ENCODE results near the gene TMEM131L.
"Not testable (repeated sequence)": the region's sequence is repeated elsewhere in the genome, so short reads cannot be mapped to it uniquely, and the experiment has no call there.

Gene TMEM131L

DNA sequence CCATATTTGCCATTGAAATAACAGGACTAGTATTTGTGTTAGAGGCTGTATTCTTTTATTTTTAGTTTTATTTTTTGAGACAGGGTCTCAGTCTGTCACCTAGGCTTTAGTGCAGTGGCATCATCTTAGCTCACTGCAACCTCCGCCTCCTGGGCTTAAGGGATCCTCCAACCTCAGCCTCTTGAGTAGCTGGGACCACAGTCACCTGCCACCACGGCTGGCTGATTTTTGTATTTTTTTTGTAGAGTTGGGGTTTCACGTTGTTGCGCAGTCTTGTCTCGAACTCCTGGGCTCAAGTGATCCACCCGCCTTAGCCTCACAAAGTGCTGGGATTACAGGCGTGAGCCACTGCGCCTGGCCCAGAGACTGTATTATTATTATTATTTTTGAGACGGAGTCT is 15.3 kb downstream of the TMEM131L start:
- no peak for DNase-seq

DNA sequence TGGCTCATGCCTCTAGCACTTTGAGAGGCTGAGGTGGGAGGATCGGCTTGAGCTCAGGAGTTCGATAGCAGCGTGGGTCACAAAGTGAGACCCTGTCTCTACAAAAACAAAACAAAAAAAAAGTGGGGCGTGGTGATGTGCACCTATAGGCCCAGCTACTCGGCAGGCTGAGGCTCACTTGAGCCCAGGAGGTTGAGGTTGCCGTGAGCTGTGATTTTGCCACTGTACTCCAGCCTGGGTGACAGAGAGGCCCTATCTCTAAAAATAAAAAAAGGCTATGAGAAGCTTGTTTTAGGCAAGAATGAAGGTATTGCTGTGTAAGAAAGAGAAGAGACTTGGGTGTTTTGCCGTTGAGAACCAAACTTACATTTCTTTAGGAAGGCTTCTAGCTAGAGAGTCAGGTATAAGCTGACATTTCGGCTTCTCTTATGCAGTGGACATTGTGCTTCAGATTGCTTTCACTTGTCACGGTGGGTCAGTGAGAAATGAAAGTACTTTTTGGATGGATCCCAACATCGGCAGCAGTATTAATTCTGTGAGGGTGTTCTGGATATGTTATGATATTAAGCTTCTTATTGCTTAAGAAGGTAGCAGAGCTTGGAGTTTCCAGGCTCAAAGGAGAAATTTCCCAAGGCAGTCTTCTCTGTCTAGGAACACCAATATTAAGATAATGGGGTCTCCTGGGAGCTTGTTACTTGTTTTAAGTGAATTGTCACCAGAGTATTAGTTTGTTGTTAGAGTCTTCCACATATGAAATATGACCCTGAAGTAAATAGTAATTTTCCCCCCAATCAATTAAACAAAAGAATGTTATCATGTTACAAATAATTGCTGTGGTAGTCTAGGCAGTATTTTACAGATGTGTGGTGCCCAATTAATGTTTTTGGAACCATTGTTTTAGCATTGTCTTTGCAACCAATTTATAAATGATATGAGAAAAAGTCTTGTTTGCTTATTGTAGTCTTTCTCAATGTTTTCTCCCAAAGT is 17.6 kb downstream of the TMEM131L start:
- no peak for DNase-seq

DNA sequence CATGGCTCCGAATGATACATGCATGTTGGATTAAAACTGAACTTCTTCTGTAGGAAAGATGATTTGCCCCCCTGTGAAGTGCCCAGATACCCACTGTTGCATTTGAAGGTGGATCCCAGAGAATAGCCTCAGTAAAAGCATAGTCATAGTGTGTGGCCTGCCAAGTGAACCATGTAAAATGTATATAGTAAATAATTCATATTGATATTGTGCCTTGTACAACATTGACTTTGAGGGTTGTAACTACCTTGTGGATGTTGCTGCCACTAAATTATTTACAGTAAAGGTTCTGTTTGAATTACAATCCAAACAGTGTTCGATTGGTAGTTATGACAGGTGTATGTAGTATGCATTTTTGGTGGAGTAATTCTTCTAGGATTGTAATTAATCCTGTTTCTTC is 19.2 kb downstream of the TMEM131L start:
- no peak for DNase-seq

DNA sequence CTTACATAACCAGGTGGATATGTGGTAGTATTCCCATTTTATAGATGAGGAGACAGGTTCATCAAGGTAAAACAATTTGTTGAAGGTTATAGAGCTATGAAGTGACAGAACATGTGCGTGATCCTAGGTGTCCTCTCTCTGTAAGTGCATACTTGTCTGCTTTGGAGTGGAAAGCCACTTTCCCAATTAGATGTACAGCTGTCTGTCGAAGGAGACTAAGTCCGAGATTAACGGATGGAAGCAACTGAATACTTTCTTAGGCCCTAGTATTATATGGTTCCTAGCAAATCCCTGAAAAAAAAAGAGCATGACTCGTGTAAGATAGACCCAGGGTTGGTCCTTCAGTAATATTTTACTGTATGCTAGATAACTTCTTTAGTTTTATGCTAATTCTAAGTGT is 19.7 kb downstream of the TMEM131L start:
- no peak for DNase-seq

DNA sequence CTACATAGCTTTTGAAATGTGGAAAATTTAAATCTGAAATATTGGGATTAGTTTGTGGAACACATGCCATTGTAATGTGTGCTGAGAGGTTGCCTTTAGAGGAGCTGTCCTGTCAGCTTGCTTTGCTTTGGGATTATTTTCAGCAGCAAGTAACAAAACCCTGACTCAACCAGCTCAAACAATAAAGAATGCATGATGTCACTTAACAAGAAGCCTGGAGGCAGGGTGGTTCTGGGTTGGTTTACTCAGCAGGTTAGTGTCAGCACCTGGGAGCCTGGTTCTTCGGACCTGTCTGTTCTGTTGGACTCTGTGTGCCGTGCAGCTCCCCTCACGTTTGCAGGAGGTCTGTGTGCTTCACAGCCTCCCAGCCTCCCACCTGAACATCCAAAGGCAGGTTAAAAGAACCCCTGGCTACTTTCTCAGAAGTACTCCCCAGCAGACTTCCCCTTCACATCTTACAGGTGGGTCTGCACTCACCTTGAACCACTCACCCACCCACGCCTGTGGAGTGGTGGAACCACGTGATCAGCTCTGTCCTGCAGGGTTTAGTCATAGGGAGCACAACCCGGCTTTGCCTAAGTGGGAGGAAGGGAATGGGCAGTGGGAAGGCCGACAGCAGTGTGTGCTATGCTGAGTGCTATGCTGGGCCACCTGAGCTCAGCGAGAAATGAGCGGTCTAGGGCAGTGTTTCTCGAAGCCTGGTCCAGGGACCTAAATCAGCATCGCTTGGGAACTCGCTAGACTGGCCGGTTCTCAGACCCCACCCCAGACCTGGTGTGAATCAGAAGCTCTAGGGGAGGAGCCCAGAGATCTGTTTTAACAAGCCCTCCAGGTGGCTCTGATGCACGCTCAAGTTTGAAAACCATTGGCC is 20.4 kb downstream of the TMEM131L start:
- DNase-seq = no peak

DNA sequence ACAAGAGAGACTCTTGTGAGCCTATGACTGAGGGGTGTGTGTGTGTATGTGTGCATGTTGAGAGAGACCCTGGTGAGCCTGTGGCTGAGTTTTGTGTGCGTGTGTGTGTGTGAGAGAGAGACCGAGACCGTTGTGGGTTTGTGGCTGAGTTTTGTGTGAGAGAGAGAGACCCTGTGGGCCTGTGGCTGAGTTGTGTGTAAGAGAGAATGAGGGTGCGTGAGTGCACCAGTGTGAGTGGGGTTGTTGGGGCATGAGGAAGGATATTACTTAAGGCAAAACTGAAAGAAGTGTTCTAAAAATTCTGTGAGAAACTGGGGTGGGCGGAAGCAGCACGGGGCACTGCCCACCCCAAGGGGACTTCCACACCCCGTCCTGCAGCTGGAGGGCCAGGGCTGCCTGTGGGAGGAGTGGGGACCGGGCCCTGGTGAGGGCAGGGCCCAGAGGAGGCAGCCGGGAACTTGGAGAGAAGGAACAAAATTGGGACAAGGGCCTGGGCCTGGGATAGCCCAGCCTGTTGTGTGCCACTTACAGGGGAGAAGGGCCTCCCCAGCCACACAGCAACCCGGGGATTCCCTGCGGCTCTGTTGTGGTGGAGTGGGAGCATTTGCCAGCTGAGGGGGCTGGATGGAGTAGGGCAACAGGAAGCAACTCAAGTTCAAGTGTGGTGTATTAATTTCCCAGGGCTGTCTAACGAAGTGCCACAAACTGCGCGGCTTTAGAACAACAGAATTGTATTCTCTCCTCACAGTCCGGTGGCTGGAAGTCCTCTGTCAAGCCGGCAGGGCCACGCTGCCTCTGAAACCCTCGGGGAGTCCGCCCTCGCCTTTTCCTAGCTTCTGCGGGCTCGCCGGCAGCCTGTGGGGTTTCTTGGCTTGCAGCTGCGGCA is 22.1 kb downstream of the TMEM131L start:
- peak; percentile 61 for DNase-seq

DNA sequence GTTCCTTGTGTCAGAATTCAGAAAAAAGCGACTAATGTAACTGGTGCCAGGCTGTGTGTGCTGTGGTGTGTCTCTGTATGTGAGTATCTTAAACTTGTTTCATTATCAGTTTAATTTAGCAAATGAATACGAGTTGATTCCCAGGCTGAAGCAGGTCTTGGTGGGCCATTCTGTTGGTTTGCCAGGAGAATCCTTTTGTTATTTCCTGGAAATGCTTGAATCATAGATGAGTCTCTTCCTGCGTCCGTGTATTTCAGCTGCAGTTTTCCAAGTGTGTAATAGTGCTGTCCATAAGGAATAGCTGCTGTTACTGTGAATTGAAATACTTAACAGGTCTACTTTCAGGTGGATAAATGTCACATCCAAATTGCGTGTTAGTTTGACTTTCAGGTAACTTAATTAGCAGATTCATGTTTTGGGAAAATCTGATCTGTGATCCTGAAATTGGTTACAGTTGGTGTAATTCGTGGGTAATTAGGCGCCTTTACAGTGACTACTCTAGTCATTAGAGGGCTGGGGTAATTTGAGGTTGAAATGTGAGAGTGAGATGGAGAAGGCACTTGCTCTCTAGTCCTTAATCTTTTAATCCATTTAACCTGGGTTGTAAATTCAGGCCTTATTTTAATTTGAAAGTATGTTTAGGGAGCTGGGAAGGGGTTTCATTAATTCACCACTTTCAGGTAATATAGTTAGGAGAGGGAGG is 23.8 kb downstream of the TMEM131L start:
- DNase-seq = no peak

DNA sequence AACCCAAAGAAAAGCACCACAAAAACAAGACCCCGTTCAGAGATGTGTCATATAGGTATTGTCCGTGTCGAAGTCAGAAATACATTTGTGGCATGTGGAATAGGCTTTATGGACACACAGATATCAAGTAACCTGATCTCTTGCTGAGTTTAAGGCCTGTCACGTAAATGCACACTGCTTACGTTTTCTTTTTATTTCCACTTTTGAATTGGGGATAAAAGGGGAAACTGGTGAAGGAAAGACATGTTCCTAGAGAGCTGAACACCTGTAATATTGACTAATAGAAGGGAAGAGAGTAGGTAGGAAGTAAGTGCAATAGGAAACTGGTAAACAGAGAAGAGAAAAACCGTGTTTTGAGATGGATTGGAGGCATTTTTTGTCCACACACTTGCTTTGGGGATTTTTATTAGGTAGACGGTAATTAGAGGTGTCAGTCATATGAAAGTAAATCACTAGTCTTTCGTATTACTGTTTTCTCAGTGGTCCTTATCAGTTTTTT is 24.9 kb downstream of the TMEM131L start:
- no peak for DNase-seq

DNA sequence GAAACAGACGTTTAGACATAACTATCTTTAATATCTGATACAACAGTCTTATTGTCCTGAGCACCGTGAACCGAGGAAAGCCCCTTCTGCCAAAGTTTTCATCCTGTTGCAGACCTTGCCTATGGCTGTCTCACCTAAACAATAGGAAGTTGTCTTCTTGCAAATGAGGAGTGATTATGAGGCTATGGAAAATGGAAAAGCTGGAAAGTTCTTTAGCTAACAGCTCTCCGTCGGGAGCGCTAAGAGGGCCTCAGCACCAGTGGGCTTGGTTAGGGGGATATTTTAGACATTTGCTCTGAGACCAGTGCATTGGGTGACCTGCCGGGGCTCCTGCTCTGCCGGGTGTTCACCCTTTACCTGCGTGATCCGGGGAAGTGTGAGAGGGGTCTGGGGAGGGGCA is 28.4 kb downstream of the TMEM131L start:
- DNase-seq = no peak

DNA sequence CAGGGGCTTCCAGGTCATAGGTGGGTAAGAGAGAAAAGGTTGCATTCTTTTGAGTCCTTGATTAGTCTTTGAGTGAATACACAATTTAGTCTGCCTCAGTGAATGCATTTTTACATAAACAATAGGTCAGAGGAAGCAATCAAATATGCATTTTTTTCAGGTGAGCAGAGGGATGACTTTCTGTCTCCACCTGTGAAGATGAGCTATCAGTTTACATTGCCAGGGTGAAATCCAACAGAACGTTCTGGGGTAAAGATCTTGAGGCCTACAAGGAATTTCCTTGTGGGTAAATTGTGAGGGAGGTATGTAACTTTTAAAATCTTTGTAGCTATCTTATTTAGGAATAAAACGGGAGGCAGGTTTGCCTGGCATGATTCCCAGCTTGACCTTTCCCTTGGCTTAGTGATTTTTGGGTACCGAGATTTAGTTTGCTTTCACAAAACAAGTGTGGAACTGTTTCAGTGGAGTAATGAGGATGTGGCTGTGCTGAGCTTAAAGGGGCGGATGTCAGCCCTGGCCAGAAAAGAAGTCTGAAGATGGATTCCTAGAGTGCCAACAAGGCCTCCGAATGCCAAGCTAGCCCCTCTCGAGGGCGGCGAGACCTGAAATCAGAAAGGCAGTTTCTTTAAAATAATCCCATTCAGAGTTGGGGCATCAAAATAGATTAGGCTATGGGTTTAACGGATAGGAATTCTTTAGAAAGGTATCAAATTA is 29.5 kb downstream of the TMEM131L start:
- DNase-seq = no peak

DNA sequence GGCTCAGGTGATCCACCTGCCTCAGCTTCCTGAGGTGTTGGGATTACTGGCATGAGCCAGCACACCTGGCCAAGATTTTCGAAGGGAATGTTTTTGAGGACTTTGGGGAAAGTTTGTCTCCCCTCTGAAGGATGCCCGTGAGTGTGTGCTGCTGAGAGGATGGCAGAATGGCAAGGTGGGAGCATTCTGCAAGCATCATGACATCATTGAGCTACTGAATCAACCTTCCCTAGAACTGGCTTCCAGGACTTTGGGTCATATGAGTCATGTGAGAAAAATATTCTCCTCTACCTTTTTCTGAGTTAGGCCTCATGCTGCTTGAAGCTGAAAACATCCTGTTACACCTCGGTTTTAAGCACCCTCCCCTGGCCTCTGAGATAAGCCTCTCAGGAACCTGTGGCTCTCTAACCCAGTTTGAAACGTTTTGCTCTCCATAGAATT is 31.0 kb downstream of the TMEM131L start:
- no peak for DNase-seq

DNA sequence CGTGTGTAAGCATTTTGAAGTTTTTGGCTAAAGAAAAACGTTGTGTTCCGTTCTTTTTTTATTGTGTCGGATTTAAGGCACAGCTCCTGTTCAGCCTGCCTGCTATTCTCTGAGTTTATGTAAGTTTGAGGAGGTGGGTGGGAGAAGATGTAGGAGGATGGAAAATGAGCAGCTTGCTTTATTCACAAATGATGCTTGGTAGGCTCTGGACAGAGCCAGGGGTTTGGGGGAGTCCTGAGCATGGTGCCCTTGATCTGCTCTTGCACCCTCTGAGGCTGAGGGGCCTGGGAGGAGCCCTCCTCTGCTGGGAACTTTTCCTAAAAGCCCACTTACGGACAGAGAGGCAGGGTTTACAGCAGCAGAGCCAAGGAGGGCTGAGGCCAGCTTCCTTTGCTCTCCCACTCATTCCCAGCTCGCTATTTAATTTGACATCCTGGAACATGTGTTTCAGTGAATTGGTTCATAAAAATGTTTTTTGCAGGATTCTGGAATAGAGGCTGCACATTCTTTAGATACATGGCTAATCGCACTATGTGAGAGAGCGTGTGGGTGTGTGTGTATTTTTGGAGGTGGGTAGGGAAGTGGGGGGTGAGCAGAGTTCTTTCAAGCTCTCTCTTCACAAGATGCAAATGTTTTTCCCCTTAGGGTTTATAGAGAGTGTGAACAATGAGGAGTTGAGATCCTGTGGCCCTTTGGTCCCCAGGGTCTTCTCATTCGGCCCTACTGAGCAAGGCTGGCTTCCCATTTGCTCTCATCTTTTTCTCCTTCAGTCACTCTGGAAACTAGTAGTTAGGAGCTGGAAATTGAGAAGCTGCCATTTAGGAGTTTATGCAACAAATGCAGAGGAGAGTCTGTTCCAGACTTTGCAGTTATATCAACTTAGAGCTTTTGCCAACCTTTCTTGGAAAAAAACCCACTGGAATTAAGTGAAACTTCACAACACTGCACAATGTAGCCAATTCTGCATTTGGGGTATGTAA is 32.1 kb downstream of the TMEM131L start:
- peak; percentile 72 for DNase-seq

DNA sequence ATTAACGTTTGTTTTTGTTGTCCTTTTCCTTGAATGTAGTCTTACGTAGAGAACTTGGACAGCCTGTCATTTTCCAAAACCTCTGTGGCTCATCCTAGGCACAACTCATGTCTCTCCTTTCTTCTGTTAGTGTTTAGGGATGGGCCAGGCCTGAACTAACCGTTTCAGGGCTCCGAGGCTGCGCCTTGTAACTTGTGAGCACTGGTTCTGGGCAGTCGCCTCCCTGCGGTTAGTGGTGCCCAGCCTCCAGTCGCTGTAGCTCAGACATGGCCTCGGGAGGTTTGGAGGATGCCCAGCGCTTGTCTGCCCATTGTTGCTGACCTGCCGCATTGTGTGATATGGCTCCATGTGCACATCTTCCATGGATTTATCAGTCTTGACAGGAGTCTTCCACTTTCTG is 32.8 kb downstream of the TMEM131L start:
- DNase-seq = no peak

DNA sequence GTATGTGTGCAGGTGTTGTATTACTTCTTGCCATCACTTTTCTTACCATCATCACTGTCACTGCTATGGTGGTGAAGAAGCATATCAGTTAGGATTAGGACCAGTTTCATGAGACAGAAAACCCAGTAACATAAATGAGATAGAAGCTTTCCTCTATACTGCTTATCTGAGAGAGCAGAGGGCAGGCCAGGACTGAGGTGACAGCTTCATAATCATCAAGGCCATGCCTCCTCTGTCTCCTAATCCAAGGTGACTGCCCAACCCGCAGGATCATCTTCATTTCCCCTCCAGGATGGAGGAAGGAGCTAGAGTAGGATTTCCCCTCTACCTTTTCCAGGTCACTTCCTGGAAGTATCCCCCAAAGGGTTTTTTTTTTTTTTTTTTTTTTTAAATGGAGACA is 35.4 kb downstream of the TMEM131L start:
- DNase-seq = no peak

DNA sequence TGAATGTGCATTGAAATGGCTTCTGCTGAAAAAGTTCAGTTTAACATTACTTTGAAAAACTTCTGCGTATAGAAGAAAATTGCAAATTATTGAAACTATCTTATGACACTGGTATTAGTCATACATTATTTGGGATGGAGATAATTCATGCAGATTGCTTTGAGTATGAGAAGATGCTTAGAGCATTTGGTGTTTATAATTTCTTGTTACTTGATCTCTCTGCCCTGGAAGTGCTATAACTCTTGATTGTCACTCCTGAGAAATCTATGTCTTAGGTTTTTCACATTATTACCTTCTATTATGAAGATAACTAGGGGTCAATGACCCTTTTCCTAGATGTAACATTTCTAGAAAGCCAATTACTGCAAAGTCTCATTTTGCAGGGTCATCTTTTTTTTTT is 36.4 kb downstream of the TMEM131L start:
- DNase-seq = no peak

DNA sequence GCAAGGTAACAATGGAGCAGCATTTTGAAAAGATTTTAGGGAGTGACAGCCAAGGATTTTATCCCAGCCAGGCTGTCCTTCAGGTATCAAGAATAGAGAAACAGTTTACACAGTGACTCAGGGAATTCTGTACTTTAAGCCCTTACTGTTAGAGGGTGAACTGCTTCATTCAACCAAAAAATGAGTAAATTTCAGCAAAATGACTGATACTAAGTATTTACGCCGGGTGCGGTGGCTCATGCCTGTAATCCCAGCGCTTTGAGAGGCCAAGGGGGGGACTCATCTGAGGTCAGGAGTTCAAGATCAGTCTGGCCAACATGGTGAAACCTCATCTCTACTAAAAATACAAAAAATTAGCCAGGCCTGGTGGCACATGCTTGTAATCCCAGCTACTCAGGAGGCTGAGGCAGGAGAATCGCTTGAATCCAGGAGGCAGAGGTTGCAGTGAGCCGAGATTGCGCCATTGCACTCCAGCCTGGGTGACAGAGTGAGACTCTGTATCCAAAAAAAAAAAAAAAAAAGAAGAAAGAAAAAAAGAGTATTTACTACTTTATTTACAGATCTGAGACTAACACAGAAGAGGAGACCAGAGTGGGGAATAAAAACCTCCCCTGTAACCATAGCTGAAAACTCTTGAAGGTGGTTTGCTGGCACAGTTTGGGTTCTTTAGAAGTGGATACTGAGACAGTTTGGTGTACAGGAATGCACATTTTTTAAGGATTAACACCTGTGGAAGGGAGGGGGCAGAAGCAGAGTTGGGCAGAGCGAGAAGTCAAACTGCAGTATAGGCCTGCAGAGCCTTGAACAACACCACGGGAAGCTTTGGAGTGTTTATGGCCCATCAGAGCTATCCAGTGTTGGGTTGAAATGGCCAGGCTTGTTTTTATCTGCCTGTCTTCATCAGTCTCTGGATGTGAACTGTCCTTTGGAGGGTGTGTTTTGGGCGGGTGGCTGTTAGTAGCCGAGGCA is 40.5 kb downstream of the TMEM131L start:
- DNase-seq = no peak

DNA sequence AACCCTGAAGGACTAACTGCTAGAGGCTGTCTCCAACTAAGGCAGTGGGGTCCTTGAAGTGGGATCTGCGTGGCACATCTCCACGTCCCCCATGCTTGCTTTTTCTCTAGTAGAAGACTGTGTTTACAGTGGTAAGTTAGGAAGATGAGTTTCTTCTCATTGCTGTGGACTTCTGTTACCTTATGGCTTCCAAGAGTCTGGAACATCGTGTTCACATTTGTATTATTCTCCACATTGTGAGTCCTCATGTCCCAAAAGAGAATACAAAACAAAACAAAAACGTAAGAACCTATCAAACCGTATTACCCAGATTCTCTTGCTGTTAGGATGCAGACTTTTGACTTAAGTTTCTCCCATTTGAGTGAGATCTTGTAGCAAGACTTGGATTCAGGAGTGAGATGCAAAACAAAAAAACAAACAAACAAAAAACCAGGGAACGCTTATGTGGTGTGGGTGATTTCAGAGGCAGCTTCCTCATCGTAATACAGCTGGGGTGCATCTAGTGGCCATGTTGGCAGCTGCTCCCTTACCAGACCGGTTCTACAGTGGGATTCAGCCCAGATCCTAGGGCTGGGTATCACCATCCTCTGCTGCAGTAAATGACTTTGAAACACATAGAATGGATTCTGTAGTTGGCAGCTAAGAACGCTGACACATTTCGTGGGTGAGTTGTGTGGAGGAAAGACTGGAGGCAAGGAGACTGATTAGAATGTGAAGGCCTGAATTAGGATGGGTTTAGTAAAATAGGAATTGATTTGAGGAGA is 41.3 kb downstream of the TMEM131L start:
- no peak for DNase-seq

DNA sequence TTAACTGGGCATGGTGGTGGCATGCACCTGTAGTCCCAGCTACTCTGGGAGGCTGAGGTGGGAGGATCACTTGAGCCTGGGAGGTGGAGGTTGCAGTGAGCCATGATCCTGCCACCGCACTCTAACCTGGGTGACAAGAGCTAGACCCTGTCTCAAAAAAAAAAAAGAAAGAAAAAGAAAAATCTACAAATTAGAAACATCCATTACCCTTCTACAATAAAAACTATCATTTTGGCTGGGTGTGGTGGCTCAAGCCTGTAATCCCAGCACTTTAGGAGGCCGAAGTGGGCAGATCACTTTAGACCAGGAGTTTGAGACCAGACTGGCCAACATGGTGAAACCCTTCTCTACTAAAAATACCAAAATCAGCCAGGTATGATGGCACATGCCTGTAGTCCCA is 43.1 kb downstream of the TMEM131L start:
- not testable (repeated sequence) for DNase-seq

Measured in right hindlimb (tissue), 1 donor.